Activated naive CD4-positive, alpha-beta T cell (primary cell): ENCODE data around the gene LMX1A.

Experiments
- DNase-seq, 4 experiments: peaks; one replicate each; lab custom pipeline; 2025; lab: John Stamatoyannopoulos, UW

The LMX1A gene

GRCh38 chr1:165265196-165265838 is 91.2 kb downstream of the LMX1A start:
- no peak for DNase-seq

- DNase-seq, result no peak
Observed at GRCh38 chr1:165259706-165260428, 96.6 kb downstream of the LMX1A start.

DNA sequence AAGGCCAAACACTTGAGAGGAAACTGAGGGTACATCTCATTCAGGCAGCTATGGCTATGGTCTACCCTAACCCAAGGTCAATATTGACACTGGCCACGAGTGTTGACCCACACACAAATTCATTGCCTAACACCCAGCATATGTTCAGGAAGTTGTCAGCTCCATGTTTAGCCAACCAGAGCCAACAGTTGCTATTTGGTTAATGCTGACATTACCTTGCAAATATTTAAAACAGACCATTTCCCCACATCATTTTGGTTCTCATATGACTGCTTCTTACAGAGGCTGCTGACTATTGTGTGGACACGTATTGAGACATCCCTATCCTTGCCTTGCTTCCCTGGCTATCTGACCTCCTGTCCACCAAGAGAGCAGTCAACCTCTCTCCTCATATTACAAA is 97.3 kb downstream of the LMX1A start:
- DNase-seq, result no peak

- DNase-seq, result no peak
Observed at GRCh38 chr1:165257969-165258459, 98.5 kb downstream of the LMX1A start.

GRCh38 chr1:165254896-165255625 is 101.5 kb downstream of the LMX1A start:
- no peak for DNase-seq

DNA sequence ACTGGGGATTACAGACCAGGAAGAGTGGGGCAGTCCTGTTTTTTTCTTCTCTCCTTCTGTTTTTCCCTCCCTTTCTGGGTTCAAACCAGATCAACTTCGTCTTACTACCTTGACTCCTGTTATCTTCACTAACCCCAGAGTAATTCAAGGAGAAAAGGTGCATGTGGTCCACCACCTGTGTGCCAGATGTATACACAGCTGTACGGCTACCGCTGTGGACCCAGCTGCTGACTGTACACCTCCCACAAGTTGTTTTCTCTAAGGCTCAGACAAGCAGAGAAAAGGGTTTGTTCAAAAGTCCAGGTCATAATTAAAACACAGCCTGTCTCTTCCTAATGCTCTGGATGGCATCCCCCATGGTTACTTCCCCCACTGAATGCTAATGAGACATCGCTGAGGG is 102.1 kb downstream of the LMX1A start:
- DNase-seq, result no peak

GRCh38 chr1:165253818-165254254 is 102.7 kb downstream of the LMX1A start:
- DNase-seq, result no peak

DNA sequence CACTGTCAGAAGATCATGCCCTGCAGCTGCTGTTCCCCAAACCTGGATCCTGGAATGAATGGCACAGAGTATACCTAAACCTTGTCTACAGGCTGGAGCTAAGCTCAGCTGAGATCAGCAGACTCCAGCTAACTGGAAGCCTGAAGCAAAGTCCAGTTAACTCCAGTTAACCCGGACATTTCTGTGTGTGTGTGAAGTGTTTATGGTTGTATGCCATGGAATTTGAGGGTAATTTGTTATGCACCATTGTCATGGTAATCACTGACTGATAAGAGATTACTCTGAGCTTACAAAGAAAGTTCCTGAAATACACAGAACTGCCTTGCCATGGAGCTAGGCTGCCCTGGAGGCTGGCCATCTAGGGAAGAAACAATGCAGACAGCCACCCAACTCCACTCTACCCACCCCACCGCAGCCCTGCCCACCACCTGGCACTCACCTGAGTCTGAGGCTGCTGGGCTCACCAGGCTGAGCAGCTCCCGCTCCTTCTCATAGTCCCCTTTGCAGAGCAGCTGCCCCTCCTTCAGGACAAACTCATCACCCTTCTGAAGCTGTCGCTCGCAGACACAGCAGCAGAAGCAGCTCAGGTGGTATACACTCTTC is 107.4 kb downstream of the LMX1A start:
- DNase-seq, result no peak

DNA sequence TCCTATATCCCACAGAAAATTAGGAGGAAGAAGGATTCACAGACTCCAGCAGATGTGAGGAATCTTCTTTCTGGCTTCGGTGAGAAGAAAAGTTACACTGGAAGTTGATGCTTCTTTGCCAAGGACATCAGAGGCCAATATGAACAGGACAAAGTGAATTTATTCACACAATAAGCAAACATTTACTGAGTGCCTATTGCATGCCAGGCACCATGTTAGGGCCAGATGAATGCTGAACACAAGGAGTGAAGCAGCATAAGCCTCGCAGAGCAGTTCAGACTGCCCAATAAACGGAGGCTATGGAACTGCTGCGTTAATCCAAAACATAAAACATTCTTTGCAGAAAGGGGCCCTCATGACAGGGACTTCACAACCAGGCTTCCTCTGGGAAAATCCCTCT is 114.6 kb downstream of the LMX1A start:
- DNase-seq, result no peak

GRCh38 chr1:165241321-165241720 is 115.2 kb downstream of the LMX1A start:
- DNase-seq, result no peak

DNA sequence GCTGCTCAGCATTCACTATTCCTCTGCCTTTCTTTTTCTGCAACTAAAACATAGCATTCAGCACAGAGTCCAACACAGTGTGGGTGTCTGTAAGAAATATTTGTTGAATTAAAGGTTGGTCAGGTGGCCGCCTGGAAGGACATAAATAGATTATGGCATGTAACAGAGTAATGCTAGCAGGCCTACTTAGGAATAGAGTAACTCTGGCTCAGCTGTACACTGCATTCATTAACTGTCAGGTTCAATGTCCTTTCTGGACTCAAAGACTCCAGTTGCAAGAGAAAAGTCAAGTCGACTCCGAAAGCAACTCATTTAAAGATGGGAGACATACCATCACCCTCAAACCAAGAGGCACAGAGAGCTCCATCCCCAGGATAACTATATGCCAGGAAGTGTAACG is 116.0 kb downstream of the LMX1A start:
- no peak for DNase-seq

DNA sequence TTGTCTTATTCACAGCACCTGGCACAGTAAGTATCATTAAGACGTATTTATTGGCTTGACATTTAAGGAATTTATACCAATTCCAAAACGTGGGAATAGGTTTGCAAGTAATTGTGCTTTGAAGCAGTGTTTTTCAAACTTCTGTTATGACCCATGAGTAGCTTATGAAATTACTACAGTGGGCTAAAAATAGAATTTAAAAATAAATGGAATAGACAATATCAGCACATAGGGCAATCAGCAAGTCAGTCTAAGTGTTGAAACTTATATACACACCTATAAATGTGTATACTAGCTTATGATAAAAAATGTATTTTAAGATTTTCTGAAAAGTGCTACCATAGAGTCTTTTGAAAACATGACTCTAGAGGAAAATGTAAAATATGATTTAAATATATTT is 116.6 kb downstream of the LMX1A start:
- DNase-seq, result no peak

GRCh38 chr1:165235777-165236291 is 120.7 kb downstream of the LMX1A start:
- no peak for DNase-seq

DNA sequence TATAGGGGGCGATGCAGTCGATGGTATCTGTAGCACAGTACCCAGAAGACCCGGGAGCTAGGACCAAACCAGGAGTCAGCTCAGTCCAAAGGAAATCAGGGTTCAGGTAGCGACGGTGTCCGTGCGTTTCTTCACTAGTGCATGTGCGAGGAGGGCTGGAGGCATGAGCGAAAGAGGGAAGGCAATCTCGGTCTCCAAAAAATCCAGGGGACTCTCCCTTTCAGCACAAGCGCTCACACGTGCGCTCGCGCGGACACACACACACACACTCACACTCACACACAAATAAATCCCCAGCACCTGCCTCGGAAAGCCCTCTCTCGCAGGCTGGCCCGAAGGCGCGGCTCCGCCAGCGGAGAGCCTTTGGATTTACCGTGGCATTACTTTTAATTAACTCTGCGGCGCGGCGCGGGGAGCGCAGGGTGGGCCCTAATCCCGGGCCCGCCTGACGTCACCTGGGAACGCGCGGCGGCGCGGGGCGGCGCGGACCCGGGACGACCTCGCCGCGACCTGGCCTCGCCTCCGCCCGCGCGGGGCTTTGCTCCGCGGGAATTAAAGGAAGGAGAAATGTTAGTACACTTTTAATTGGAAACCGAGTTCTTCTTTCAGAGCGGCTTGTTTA is 121.2 kb downstream of the LMX1A start:
- no peak for DNase-seq

DNA sequence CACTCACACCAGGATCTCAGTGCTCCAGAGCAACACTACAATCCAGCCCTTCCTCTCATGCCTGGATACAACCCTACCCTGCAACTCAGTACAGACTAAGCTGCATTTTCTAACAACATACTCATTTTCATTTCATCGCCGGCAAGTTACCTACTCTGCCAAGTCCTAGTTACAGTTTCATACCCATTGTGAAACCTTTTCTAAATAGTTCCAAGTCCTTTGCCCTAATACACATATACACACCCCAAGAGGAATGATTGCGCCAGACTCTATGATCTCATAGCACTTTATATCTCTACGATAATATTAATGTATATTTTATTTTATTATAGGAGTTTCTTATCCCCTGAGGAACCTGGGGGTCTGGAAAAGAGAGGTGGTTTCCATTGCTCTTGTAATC is 122.4 kb downstream of the LMX1A start:
- no peak for DNase-seq

DNA sequence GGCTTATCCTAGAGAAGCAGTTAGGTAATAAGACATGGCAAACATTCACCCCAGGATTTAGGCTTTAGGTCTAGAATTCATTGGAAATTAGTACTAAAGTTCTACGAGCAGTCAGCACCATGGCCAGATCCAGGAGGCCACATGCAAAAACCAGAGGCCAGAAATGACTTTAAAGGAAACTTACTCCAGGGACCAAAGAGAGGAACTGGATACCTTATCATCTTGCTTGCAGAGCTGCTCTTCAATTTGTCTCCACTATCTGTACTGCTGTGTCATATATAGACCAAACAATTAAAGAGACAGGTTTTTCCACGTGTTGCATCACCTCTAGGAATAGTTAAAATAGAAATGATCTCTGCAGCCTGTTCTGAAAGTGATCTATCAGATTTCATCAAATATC is 127.8 kb downstream of the LMX1A start:
- DNase-seq, result no peak

- DNase-seq, result no peak
Observed at GRCh38 chr1:165228111-165228655, 128.3 kb downstream of the LMX1A start.

GRCh38 chr1:165226326-165226725 is 130.2 kb downstream of the LMX1A start:
- DNase-seq, result no peak

DNA sequence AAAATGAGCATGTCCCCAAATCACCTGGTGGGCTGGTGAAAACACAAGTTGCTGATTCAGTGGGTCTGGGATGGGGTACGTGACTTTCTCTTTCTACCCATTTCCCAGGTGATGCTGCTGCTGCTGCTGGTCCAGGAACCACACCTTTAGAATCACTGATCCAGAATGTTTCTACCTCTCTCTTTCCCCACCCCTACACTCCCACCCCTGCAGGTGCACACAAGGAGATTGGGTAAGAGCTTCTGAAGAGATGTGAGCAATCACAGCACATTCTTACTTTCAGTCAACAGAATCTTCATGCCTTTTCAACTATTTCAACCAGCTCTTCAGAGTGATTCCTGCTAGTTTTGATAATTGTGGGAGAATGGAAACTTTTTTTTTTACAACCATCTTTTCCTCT is 130.9 kb downstream of the LMX1A start:
- DNase-seq, result no peak

DNA sequence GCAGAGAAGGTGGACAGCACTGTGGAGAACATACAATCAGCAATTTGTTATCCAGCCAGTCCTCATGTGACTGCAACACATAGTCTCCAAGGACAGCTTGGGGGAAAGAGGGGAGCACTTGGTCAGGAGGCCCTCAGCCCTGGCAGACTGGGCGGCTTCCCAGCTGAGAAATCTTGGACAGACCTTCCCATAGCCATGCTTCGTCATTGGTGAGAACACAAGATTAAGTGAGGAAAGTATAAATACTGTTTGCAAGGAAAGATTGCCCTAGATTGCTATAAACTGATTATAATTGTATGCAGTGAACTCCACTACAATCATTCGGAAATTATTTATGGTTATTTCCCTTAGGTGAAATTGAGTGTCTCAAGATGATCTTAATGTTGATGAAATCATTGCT is 131.5 kb downstream of the LMX1A start:
- no peak for DNase-seq

DNA sequence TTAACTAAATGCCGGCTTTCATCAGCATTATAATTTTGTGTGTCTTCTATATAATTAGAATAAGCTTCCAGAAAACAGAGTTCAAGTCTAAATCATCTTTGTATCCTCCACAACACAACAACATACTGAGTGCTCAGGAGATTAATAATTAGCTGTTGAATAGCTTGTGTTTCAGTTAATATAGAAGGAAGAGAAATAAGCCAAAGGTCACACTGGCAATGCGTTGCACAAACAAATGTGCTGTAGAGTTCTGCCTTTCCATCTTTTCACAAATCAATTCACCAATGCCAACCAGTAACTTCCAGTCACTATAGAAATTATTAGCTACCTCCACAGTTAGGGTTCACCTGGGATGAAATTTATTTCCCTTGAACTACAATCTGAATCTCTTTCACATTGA is 132.0 kb downstream of the LMX1A start:
- DNase-seq, result no peak

- DNase-seq, result no peak
Observed at GRCh38 chr1:165222580-165222979, 133.9 kb downstream of the LMX1A start.
